ENCODE results near the gene B4GALT2.

The B4GALT2 gene

DNA sequence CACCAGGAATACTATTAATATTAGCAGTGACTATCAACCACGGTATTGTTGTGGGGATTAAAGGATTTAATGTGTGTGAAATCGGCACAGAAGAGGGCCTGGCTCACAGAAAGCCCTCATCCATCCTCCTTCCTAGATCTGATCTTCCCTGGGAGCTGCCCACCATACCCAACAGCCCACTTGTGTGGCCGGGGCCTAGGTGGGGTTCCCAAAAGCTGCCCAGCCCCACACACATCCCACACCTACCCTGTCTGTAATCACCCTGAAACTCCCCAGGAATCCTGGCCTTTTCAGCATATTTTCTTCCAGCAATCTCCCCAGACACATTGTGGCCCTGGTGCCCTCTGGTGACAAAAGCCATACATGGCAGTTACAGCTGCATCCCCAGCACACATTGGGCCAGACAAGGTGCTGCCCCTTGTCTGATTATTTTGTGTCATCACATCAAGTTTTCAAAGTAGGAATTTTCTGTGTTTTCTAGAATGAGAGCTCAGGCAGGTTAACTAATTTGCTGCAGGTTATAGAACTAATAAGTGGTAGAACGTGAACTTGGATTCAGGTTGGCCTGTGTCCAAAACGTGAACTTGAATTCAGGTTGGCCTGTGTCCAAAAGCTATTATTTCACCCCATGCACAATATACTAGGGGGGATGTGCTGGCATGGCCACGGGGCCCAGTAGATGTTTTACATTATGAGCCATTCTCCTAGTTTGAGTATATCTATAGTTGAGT is 57.6 kb downstream of the B4GALT2 start:
- peak; percentile 69 for DNase-seq (ENCODE audit: low read depth)
- TF ChIP-seq, protein P1, sequence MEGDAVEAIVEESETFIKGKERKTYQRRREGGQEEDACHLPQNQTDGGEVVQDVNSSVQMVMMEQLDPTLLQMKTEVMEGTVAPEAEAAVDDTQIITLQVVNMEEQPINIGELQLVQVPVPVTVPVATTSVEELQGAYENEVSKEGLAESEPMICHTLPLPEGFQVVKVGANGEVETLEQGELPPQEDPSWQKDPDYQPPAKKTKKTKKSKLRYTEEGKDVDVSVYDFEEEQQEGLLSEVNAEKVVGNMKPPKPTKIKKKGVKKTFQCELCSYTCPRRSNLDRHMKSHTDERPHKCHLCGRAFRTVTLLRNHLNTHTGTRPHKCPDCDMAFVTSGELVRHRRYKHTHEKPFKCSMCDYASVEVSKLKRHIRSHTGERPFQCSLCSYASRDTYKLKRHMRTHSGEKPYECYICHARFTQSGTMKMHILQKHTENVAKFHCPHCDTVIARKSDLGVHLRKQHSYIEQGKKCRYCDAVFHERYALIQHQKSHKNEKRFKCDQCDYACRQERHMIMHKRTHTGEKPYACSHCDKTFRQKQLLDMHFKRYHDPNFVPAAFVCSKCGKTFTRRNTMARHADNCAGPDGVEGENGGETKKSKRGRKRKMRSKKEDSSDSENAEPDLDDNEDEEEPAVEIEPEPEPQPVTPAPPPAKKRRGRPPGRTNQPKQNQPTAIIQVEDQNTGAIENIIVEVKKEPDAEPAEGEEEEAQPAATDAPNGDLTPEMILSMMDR (conservative IDR thresholded peaks at IDR 0.05; ENCODE audit: control insufficient read depth, insufficient read depth, low read depth, low read length) = peak; percentile 73
- H3K4me3 ChIP-seq (ENCODE audit: control insufficient read depth, low read depth, low read length) = no peak overlapping the region

DNA sequence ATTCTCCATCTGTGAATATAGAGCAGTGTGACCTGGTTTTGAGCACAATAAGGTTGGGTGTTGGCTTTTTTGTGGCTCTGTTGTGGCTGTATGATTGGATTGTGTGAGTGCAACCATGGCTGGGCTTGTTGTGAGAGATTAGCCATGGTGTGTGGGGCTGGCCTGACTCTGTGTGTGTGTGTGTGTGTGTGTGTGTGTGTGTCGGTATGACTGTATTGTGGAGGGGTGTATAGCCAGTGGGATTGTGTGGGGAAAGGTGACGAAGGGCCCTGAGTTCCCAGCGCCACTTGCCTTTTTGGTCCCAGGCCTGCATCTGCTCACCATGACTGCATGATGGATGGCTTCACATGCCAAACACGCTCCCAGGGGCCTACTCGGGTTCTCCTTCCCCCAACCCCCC is 58.1 kb downstream of the B4GALT2 start:
- TF ChIP-seq, protein P1 (conservative IDR thresholded peaks at IDR 0.05; ENCODE audit: control insufficient read depth, insufficient read depth, low read depth, low read length) = no peak

GRCh38 chr1:44038876-44039657 is 60.1 kb downstream of the B4GALT2 start:
- peak; percentile 42 for DNase-seq (ENCODE audit: low read depth)
- H3K4me3 ChIP-seq (ENCODE audit: control insufficient read depth, low read depth, low read length) = no peak overlapping the region
- TF ChIP-seq, protein P1 (conservative IDR thresholded peaks at IDR 0.05; ENCODE audit: control insufficient read depth, insufficient read depth, low read depth, low read length) = no peak

More for the DNA sequence above, 58.1 kb downstream of the B4GALT2 start:
- no peak for DNase-seq (ENCODE audit: low read depth)
- H3K4me3 ChIP-seq (ENCODE audit: control insufficient read depth, low read depth, low read length) = no peak overlapping the region

- TF ChIP-seq, protein P1 (conservative IDR thresholded peaks at IDR 0.05; ENCODE audit: control insufficient read depth, insufficient read depth, low read depth, low read length) = no peak
- no peak overlapping the region for H3K4me3 ChIP-seq (ENCODE audit: control insufficient read depth, low read depth, low read length)
- no peak for DNase-seq (ENCODE audit: low read depth)
These were observed 61.4 kb downstream of the B4GALT2 start for GRCh38 chr1:44040418-44040817.

Data from fibroblast of mammary gland (primary cell).